ENCODE results near the gene L3MBTL4.

The L3MBTL4 gene

GRCh38 chr18:6248017-6248416 is 166.7 kb downstream of the L3MBTL4 start:
- H3K4me3 ChIP-seq (ENCODE audit: low read depth, low read length): no peak overlapping the region
- H3K9me3 ChIP-seq: no peaks in the 10 kb centered on the region
- H3K27me3 ChIP-seq: no peaks in the 10 kb centered on the region
- no peaks in the 10 kb centered on the region for H3K4me1 ChIP-seq
- TF ChIP-seq CTCF (IDR thresholded peaks at IDR 0.05; ENCODE audit: low read depth, low read length): no peak
- no peaks in the 10 kb centered on the region for H3K36me3 ChIP-seq
- no peak for DNase-seq

GRCh38 chr18:6242004-6242403 is 172.7 kb downstream of the L3MBTL4 start:
- DNase-seq: no peak
- TF ChIP-seq CTCF (IDR thresholded peaks at IDR 0.05; ENCODE audit: low read depth, low read length): no peak
- no peaks in the 10 kb centered on the region for H3K27me3 ChIP-seq
- H3K4me1 ChIP-seq: no peaks in the 10 kb centered on the region
- H3K9me3 ChIP-seq: no peaks in the 10 kb centered on the region
- no peak overlapping the region for H3K4me3 ChIP-seq (ENCODE audit: low read depth, low read length)
- H3K36me3 ChIP-seq: no peaks in the 10 kb centered on the region

- no peaks in the 10 kb centered on the region for H3K36me3 ChIP-seq
- no peak for DNase-seq
Measured at GRCh38 chr18:6239716-6240115, 175.0 kb downstream of the L3MBTL4 start.

GRCh38 chr18:6236258-6236657 is 178.5 kb downstream of the L3MBTL4 start:
- Histone ChIP-seq H3K4me1 (no peaks in the 10 kb centered on the region), H3K27me3 (no peaks in the 10 kb centered on the region), H3K9me3 (no peaks in the 10 kb centered on the region), H3K36me3 (no peaks in the 10 kb centered on the region), H3K4me3 (ENCODE audit: low read depth, low read length) (no peak overlapping the region)
- no peak for DNase-seq
- no peak for TF ChIP-seq CTCF (IDR thresholded peaks at IDR 0.05; ENCODE audit: low read depth, low read length)

More at GRCh38 chr18:6239716-6240115, 175.0 kb downstream of the L3MBTL4 start:
- Histone ChIP-seq H3K9me3 (no peaks in the 10 kb centered on the region), H3K27me3 (no peaks in the 10 kb centered on the region), H3K4me1 (no peaks in the 10 kb centered on the region), H3K4me3 (ENCODE audit: low read depth, low read length) (no peak overlapping the region)
- no peak for TF ChIP-seq CTCF (IDR thresholded peaks at IDR 0.05; ENCODE audit: low read depth, low read length)

- H3K4me1 ChIP-seq: no peaks in the 10 kb centered on the region
- H3K4me3 ChIP-seq (ENCODE audit: low read depth, low read length): no peak overlapping the region
- H3K36me3 ChIP-seq: no peaks in the 10 kb centered on the region
- no peak for DNase-seq
- H3K9me3 ChIP-seq: no peaks in the 10 kb centered on the region
- TF ChIP-seq CTCF (IDR thresholded peaks at IDR 0.05; ENCODE audit: low read depth, low read length): no peak
- H3K27me3 ChIP-seq: no peaks in the 10 kb centered on the region
Measured at GRCh38 chr18:6222271-6222670, 192.4 kb downstream of the L3MBTL4 start.

GRCh38 chr18:6221602-6222014 is 193.1 kb downstream of the L3MBTL4 start:
- H3K36me3 ChIP-seq: no peaks in the 10 kb centered on the region
- H3K27me3 ChIP-seq: no peaks in the 10 kb centered on the region
- H3K9me3 ChIP-seq: no peaks in the 10 kb centered on the region
- no peaks in the 10 kb centered on the region for H3K4me1 ChIP-seq
- no peak for TF ChIP-seq CTCF (IDR thresholded peaks at IDR 0.05; ENCODE audit: low read depth, low read length)
- no peak overlapping the region for H3K4me3 ChIP-seq (ENCODE audit: low read depth, low read length)
- no peak for DNase-seq
